Measurements from ENCODE around the gene GLI3.

Gene GLI3

DNA sequence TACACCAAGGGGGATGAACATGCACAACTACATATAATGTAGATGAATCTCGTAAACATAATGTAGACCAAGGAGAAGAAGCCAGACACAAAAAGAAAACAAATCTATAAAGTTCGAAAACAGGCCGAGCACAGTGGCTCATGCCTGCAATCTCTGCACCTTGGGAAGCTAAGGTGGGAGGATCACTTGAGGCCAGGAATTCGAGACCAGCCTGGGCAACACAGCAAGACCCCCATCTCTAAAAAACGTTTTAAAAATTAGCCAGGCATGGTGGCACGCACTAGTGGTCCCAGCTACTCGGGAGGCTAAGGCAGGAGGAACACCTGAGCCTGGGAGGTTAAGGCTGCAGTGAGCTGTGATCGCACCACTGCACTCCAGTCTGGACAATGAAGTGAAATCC, 68.5 kb downstream of the GLI3 start:
- DNase-seq, result no peak

DNA sequence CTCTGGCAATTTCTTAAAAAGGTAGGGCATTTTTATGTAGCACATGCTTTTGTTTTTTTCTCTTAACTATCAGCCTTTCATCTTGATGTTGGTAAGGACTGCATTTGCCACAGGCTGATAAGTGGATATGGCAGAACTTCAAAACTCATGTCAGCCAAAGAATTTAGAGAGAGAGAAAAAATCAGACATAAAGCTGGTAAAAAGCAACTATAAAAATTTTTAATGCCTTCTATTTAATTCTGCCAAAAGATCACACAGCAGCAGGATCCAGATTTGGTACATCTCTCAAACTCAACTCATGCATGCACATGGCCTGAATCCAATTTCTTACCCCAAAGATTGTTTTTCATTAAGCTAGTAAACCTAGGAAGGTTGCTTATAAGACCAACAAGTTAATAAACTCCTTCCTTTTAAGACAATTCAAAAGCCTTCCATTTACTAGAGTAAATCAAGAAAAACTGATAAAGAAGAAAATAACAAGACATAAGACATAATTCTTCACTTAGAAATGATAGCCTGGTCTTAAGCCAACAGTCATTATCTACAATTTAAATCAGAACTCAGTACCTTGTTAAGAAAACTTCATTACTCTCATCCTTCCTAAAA, 69.3 kb downstream of the GLI3 start:
- DNase-seq, result no peak

DNA sequence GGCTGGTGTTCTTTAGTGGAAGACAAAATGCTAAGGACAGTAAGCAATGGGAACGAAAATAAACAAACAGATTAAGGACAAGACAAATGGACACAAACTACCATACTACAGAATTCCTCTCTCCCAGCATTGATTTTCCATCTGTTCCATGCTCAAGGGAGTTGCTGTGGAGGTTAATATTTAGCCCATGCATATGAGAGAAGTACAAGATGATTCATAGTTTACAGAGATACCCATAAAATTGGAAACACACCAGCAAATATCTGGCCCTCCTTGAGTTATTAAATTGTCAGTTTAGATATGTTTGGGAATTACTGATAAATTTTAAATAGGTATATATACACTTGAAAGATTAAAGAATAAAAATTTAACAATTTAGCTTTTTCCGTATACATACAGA, 69.8 kb downstream of the GLI3 start:
- no peak for DNase-seq

DNA sequence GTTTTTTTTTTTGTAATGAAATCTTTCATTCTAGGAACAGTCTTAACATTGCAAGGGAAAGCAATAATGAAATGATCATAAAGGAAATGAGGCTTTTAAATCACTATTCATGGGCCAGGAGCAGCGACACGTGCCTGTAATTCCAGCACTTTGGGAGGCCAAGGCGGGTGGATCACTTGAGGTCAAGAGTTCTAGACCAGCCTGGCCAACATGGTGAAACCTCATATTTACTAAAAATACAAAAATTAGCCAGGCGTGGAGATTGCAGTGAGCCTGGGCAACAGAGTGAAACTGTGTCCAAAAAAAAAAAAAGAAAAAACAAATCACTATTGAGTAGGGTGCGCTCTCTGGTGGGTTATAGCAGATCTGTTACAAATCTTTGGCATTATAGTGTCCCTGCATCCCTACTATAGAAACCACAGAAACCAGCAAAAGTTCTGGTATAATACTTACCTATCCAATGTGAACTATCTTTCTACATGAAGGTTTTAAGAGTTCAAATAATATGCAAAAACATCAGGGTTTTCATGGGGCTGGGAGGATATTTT, 72.1 kb downstream of the GLI3 start:
- no peak for DNase-seq

DNA sequence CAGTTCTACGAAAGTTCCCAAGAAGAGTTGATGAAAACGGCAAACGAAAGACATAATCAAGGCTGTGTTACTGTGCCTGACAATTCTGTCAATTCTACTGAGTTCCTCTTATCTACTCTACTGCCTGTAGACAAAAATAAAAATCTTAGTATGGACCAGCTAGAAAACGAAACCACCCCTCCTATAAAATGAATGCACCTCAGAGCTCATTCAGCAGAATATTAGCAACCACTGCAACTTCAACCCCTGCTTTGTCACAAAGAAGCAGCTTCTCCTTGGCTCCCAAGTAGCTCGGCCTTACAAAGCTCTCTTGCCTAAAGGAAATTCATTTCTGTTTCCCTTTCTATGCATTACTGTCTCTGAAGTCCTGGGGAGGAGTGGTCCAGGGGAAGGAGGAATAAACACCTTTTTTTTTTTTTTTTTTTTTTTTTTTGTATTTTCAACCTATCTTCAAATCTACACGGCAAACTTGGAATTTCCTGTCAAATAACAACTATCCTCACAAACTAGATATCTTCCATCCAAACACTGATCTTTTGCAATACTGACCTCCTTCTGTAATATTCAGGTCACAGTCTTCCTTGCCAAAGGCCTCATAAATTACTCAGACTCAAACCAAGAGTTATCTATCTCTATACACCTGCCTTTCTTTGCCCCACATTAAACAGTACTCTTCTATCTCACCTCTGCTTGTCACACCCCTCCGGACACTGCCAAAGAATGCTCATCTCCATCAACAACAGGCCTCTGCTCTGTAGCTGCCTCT, 74.3 kb downstream of the GLI3 start:
- DNase-seq, result no peak

DNA sequence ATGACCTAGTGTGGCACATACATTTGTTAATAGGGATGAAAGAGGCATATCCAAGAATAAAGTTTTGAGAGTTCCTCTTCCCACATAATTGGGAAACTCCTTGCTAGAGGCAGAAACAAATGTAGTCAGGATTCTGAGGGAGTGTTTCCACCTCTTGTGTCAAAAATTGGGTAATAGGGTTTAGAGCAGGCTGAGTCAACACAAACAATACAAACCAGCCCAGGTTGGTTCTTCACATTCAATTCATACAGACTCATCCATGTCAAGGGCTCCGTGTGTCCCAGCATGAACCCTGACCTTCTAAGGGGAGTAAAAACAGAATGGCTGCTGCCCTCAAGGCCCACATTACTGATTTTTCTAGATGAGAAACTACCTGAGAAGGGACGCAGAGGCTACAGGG, 75.3 kb downstream of the GLI3 start:
- DNase-seq, result peak in 1 of 3 donors; percentile 4

DNA sequence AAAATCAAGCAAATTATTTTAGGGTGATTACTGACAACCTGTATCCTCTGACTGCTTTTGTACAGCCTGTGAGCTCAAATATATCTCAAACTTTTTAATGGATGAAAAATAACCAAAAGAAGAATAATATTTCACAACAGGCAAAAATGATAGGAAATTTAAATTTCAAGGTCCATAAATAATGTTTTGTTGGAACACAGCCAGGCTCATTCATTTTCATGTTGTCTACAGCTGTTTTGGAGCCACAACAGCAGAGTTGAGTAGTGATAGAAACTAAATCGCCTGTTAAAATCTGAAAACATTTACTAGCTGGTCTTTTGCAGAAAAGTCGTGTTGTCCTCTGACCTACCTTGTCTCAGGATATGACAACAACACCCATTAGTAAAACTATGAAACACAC, 75.9 kb downstream of the GLI3 start:
- DNase-seq, result no peak

DNA sequence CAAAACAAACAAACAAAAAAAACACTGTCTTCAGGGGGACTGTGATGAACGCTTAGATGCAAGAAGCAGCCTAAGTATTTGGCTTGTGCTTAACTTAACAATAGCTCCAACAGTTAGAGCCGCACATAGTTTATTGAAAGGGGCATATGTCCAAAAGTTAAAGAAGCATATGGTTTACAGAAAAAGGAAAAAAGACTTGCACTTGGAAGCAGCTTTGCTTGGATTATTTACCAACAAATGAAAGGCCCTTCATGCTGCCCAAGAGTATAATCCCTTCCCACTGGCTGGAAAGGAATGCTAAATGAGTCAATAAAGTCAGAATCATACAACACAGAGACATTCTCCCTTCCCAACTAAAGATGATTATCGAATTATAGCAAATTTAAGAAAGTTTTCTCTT, 77.9 kb downstream of the GLI3 start:
- DNase-seq, result no peak

DNA sequence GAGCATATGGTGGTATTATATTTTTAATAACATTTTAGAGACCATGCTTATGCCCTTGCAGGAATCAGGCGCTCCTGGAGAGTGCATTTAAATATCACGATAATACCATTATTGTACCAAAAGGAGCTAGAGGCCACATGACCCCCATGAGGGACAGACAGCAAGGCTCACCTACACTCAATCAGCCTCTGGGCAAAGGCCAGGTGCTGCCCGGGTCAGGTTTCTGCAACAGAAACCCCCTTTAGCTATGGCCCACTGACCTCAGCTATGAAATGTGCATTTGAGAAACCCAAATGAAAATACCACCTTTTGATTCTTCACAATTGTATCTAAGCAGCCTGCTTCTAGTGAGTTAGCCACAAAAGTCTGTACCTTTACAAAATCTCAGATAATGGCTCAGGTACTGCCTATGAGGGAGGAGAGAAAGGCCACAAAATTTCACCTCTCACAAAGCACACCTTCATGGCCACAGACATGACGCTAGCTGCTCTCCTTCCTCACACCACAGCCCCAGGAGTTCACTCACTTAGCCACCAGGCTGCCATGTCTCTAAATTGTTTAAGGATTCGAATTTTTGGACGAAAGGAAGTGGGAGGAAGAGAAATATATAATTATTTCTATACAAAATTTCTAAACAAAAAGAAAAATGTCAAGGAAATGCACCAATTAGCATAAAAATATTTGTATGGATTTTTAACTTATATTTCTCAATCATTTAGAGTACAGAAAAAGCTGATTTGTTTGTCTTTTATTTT, 79.9 kb downstream of the GLI3 start:
- DNase-seq, result no peak

DNA sequence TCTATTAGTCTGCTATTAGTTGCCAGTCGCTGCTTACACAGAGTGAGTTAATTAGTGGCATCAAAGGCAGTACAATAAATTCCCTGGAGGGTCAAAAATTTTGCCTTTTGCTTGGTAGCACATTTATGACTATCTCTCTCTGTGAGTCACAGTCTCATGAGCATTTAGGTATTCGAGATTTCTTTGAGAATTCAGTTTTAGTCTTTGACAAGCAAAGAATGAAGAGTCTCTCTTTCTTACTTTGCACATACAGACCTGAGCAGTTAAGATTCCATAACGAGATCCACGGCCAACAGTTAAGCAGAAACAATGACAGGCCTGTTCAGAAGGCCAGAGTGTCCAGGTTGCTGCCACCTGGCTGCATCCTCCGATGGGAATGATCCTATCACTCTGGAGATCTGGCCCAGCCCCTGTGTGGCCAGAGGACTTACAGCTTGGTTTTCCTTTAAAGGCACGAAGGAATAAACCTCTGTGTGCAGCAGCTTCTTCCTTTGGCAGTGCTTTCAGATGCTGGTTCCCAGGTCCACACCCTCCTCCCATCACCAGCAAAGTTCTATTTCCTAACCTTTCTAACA, 80.6 kb downstream of the GLI3 start:
- DNase-seq, result no peak

DNA sequence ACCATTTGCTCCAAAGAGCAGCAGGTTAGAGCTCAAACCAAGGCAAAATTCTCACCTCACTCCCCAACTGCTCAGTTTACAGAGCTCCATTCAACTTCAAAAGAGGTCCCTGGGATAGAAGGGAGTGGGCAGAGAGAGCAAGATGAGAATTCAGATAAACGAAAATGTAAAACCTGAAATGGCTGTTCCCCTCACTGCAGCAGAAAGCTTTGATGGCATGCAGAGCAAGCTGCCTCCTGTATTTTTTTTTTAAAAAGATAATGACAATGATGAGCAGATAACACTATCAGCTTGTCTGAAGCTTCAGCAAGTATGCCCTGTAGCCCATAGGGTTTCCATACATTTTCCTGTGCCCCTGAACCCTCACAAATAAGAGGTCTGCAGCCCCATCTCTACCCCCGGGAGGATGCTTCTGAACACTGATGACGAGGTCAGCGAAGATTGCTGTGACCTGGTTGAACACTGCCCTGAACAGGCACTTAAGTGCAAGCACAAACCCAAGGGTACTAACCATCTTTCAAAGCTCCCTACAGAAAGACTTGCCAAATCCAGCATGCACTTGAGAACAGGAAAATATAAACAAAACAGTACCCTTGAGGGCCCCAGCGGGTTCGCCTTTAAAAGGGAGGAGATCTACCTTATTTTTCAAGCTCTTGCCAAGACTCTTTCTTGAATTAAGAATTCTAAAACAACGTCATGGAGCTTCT, 81.3 kb downstream of the GLI3 start:
- DNase-seq, result no peak

DNA sequence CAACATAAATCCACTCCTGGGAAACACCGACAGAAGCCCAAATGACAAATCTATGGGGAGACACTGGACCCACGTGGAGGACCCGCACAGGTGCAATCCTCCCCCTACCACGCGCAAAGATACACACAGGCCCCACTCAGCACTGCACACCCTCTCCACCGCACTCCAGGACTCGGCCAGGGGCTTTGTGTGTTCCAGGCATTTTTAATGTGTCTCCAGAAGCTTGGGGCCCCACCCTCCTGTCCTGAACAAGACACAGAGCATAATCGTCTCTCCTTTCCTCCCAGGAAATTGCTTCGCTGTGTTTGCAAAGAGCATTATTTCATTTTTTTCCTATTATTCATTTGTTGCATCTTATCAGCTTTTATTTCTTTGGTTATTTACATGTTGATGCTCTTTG, 82.8 kb downstream of the GLI3 start:
- DNase-seq, result no peak

DNA sequence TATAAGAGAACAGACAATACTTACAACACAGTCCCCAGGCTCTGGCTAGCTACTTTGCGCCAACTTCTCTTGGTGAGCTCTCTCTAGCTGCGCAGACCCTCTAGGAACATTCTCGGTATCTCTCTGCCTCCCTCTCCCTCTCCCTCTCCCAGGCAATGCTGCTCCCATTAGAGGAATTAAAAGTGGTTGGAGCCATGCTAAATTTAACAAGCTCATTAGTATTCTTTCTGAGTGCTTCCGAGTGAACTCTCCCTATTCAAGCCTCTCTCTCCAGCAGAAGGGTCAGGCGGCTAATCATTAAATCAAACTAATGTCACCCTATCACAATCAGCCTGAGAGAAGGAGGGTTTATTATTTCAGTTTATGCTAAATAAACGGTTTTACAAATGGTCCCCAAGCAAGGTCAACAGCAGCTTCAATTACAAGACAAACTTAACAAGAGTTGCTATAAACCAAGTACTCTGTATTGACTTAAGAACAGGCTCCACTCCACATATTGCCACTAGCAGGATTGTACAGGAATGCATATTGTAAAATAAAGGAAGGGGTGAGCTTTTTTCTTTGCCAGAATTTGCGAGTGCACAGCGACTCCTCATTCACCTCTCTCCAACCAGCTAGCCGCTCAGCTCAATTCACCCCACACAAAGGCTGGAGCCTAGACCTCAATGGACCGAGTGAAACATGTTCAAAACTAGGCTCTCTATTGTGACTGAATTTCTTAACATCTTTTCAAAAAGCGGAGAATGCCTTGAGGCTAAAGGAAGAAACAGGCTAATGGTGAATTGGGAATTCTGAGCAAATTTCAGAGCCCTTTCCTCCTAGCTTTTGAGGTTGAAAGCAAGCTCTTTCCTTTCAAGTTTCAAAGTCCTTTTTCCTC, 84.4 kb downstream of the GLI3 start:
- no peak for DNase-seq

DNA sequence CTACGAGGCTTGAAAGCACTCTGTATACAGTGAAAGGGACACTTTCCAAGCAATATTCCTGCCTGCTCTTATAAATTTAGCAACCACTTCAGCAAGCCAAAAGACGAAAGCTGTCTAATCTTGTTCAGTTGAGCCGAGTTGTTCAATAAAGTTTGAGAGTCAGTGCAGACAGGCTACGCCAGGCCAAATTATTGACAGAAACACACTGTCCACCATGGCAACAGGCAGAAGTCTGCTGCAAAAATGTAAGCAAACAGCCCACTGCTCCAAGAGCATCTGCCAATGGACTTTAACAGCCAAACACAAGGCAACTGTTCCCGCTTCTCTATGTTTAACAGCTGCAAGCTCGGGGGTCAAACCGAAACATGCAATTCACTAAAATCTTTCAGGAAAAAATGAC, 85.7 kb downstream of the GLI3 start:
- DNase-seq, result no peak

DNA sequence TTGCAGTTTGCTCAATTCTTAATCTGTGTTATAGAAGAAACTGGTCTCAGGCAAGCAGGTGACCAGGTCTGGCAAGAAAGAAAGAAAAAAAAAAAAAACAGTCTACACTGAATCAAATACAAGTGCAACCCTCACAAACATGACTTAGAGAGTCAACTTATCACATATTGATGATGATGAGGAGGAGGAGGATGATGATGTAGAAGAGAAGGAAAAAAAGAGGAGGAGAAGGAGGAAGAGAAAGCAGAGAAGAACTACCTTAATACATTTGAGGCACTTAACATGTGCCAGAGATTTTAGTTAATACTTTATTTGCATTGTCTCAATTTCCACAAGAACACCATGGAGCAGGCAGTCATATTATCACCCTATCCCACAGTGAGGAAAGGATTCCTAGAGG, 91.5 kb downstream of the GLI3 start:
- DNase-seq, result no peak

DNA sequence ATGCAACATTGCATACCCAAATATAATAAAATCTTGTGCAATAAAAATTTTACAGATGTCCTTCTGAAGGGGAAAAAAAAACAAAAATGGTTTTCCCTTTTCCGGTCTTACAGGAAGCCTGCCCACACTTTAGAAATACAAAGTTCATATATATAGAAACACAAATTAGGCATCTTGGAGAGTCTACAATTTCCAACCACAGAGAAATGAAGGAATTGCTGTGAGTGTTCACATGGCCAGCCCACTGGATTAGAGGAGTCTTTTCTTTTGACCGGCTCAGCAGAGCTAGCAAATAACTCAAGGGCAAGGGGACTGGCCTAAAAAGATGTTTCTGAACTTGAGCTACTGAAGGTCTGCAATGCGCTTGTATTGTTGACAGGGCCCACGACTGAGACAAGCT, 92.4 kb downstream of the GLI3 start:
- no peak for DNase-seq

DNA sequence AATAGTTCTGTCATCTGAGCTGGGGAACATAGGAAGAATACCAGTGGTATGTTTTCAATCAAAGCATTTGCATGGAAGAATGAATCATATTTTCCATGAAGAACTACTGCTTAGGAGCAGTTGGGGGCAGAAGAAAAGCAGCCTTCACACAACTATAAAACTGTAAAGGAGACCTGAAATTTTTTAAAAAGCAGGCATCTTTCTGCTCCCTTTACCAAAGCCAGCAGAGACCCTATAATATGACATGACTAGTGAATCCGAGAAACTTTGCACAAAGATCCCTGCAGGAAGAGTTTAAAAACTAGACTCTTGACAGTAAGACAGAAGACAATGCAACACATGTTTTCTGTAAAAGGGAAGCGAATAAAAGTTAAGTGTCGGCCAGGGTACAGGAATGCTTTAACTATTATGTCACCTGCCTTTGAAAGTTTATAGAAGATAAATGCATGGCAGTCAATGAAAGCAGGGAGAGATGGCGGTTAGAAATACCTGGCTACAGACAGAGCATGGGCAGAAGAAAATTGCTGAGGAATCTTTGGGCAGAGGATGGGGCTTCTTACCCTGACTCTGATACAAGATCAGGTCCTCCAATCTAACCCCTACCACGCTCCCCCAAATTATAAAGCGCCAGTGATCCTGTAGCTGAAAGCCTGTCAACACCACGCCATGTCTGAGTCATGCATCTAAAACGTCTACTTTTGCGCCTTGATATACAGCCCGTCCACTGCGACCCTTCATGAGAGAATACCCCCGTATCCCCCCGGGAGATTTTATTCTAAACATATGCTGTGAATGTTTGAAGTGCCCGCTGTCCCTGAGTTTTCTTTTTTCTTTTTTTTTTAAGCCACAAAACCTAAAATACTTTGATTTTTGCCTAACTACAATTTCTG, 93.1 kb downstream of the GLI3 start:
- no peak for DNase-seq

DNA sequence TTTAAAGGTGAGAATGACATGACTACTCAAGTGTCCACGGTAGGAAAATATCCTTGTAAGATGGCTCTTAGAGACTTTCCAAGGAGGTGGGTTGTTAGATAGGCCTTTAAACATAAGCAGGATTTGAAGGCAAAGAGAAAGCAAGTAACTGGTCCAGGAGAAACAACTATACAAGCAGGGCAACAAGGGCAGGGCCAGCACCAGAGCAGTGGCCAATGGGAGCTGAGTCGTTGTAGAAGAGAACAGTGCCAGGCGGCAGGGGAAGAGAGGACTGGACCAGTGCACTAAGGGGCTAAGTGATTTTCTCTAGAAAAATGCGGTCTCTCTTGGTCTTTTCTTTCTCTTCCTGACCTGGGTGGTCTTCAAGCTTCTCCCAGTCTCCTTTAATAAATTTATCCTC, 94.9 kb downstream of the GLI3 start:
- DNase-seq, result no peak

DNA sequence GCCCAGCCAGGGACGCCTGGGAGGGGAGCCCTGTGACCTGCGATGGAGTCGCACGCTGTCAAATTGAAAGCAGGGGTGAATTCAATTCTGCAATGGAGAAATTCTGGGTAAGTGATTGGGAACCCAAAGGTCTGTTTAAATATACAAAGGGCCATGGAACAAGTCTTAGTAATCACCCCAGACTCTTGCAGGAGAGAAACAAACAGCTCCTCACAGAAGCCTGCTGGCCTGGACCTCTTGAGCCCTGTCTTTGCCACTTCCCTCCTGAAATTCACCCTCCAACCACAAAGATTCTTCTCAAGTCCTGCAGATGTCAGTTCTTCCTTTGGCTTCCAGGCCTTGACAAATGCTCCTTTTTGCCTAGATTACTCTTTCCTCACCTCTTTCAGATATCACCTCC, 97.3 kb downstream of the GLI3 start:
- no peak for DNase-seq

DNA sequence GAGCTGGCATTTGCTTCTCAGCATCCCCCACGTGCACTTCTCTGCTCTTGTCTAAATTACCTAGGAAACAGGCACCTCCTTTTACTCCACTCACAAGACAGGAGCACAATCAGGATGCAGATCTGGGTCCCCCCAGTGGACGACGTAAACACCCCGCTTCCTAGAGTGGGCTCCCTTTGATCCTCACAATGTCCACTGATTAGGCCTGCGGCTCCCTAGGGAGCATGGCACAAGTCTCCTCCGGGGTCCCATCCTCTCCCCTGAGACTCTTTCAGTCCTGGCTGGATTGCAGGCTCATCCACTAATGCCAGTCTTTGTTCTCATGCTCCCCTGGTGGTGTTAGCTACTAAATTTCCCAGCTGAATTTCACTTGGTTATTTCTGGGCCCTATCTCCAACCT, 98.3 kb downstream of the GLI3 start:
- no peak for DNase-seq

DNA sequence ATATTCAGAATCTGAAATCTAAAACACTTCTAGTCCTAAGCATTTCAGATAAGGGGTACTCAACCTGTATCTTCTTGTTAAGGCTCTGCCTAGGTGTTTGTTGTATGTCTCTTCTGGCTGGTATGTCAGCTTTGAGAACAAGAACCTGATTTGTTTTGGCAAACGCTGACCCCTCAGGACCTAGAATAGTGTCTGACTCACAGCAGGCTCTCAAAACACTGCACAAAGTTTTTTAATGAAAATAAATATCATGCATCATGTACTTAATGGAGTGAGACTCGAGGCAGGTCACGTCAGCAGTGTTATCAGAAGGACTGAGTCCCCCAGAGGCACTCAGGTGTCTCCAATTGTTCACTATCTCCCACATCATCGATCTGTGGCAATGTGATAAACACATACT, 99.1 kb downstream of the GLI3 start:
- DNase-seq, result no peak
